Endothelial cell of umbilical vein (primary cell): Measurements from ENCODE around the gene BCL11B. TPM values are rescaled to one million over a fixed set of nuclear protein-coding genes. Genes with fewer than 3 reads are reported as not detected.

Source experiments
- BruUV-seq: library from RNA; stranded (reverse); fragments of 400-500 nt; replicated peaks from 2 replicates; lab custom pipeline; 2021; lab: Mats Ljungman, UMichigan
- CTCF ChIA-PET: fragments of 300-600, 350-600 bp; sonication (Branson Sonifier 250); formaldehyde crosslinking; loops from one replicate; lab custom pipeline; 2021; ENCODE audit warnings: antibody characterized with exemption, inconsistent platforms; lab: Charles Lee
- POLR2A ChIA-PET: fragments of 300-600, 350-600 bp; sonication (Branson Sonifier 250); formaldehyde crosslinking; loops from one replicate; lab custom pipeline; 2021; ENCODE audit warnings: antibody characterized with exemption, inconsistent platforms; lab: Charles Lee
- DNase-seq: peaks from one replicate; pipeline ENCODE4 v3.0.0-alpha.2; 2011; ENCODE audit warnings: low read depth, low spot score
- FAIRE-seq: peaks from 2 replicates; lab custom pipeline; 2011; peaks lifted over from hg19 to GRCh38; lab: Jason Lieb, UNC
- H2AFZ ChIP-seq: 2 replicates; pipeline ENCODE4 v1.6.0; 2012; ENCODE audit warnings: low read depth, low read length, control low read depth, inconsistent platforms
- H3K27ac ChIP-seq: 2 replicates; pipeline ENCODE4 v1.5.1; 2011; ENCODE audit warnings: low read depth, mild to moderate bottlenecking, control low read depth, low read length, moderate library complexity; ENCODE audit not compliant: insufficient read depth
- H3K27me3 ChIP-seq, 2 experiments: 2 replicates each; pipeline versions ENCODE4 v1.6.0 to v1.6.1; 2011; ENCODE audit warnings: low read length in 2 of 2, mixed read lengths in 1 of 2; ENCODE audit not compliant: control insufficient read depth in 2 of 2, insufficient read depth in 2 of 2
- H3K36me3 ChIP-seq, 2 experiments: 2 replicates in 1 of 2; 3 replicates in 1 of 2; pipeline ENCODE4 v1.5.1; 2011; ENCODE audit warnings: low read length in 2 of 2, mild to moderate bottlenecking in 1 of 2, moderate library complexity in 1 of 2; ENCODE audit not compliant: control insufficient read depth in 2 of 2, insufficient read depth in 2 of 2; ENCODE audit errors: extremely low read depth in 1 of 2
- H3K4me1 ChIP-seq: 3 replicates; pipeline ENCODE4 v1.5.1; 2011; ENCODE audit warnings: mild to moderate bottlenecking, low read length; ENCODE audit not compliant: control insufficient read depth, insufficient read depth; ENCODE audit errors: extremely low read depth
- H3K4me2 ChIP-seq: 2 replicates; pipeline ENCODE4 v1.6.1; 2011; ENCODE audit warnings: low read length, control low read depth, mixed read lengths; ENCODE audit not compliant: insufficient read depth
- H3K4me3 ChIP-seq, 3 experiments: fragments of 200-600 bp in 1 of 3; sonication (generic), shearing (Covaris generic) in 1 of 3; replicated peaks in 1 of 3; 2 replicates each; pipeline ENCODE4 v1.5.1; 2011 to 2016; ENCODE audit warnings: control low read depth in 3 of 3, low read length in 3 of 3, mild to moderate bottlenecking in 2 of 3, inconsistent platforms in 1 of 3, low read depth in 1 of 3, moderate library complexity in 1 of 3; ENCODE audit not compliant: insufficient read depth in 1 of 3
- H3K79me2 ChIP-seq: 2 replicates; pipeline ENCODE4 v1.6.0; 2012; ENCODE audit warnings: low read length, inconsistent platforms; ENCODE audit not compliant: control insufficient read depth, insufficient read depth
- H3K9ac ChIP-seq: replicated peaks from 2 replicates; pipeline ENCODE3; 2011; ENCODE audit warnings: low read length, control low read depth; ENCODE audit not compliant: insufficient read depth; ENCODE audit errors: extremely low read depth
- H3K9me1 ChIP-seq: replicated peaks from 3 replicates; pipeline ENCODE4 v1.6.0; 2011; ENCODE audit warnings: mild to moderate bottlenecking, low read length; ENCODE audit not compliant: control insufficient read depth, insufficient read depth; ENCODE audit errors: extremely low read depth
- H3K9me3 ChIP-seq: replicated peaks from 2 replicates; pipeline ENCODE4 v1.5.1; 2012; ENCODE audit warnings: low read length, inconsistent platforms; ENCODE audit not compliant: control insufficient read depth, insufficient read depth
- H4K20me1 ChIP-seq: replicated peaks from 2 replicates; pipeline ENCODE3; 2011; ENCODE audit warnings: mild to moderate bottlenecking, low read length; ENCODE audit not compliant: control insufficient read depth, insufficient read depth; ENCODE audit errors: extremely low read depth
- EZH2 ChIP-seq: IDR thresholded peaks from 2 replicates; pipeline ENCODE4 v1.6.1; 2012; ENCODE audit warnings: borderline replicate concordance, low read depth, mild to moderate bottlenecking, moderate library complexity, low read length, inconsistent platforms; ENCODE audit not compliant: severe bottlenecking
- FOS ChIP-seq: IDR thresholded peaks from 2 replicates; pipeline ENCODE4 v1.6.1; 2011; ENCODE audit warnings: mild to moderate bottlenecking, low read length, moderate library complexity, borderline replicate concordance; ENCODE audit not compliant: insufficient read depth
- GATA2 ChIP-seq: IDR thresholded peaks from 2 replicates; pipeline ENCODE4 v1.7.0; 2011; ENCODE audit warnings: low read depth, mild to moderate bottlenecking, moderate library complexity, mixed read lengths, low read length; ENCODE audit not compliant: insufficient read length, insufficient read depth
- JUN ChIP-seq: IDR thresholded peaks from 2 replicates; pipeline ENCODE4 v1.6.1; 2011; ENCODE audit warnings: borderline replicate concordance, low read depth; ENCODE audit not compliant: insufficient read length, insufficient read depth
- MYC ChIP-seq: IDR thresholded peaks from one replicate; pipeline ENCODE4 v1.6.1; 2011; ENCODE audit warnings: mild to moderate bottlenecking, low read depth, low read length
- POLR2A ChIP-seq: IDR thresholded peaks from 2 replicates; pipeline ENCODE4 v1.6.1; 2012; ENCODE audit warnings: low read depth, mild to moderate bottlenecking, control low read depth, low read length
- POLR2AphosphoS5 ChIP-seq: IDR thresholded peaks from 2 replicates; pipeline ENCODE4 v1.6.1; 2012; ENCODE audit warnings: low read depth, mild to moderate bottlenecking, control low read depth, low read length, moderate library complexity; ENCODE audit not compliant: insufficient read depth
- dilution Hi-C: fragments of 300-500 bp; cut with MboI; formaldehyde crosslinking; loops from one replicate; pipeline ENCODE4 v1.15.0; 2019; ENCODE audit warnings: low sequenced_read_pairs; ENCODE audit not compliant: extremely low pct_ligation_motif_present
- intact Hi-C: fragments of 100-400 bp; cut with micrococcal nuclease; formaldehyde crosslinking; loops from one replicate; pipeline ENCODE4 v1.10.0; 2022
- polyA plus RNA-seq, 4 experiments: library from polyadenylated mRNA; depleted of rRNA in 3 of 4; stranded (reverse) in 3 of 4; unstranded in 1 of 4; fragments of >200 nt; gene quantifications; 2 replicates each; pipeline versions ENCODE4 v1.2.1 to v1.2.3, GENCODE V29; 2011 to 2012; ENCODE audit warnings: missing spikeins in 1 of 4
- total RNA-seq: library from RNA; stranded (reverse); gene quantifications from 2 replicates; pipeline ENCODE4 v1.2.3, GENCODE V29; 2021
- TF ChIP-seq, protein P1 (sequence below): IDR thresholded peaks from 2 replicates; pipeline ENCODE4 v1.6.1; 2011; ENCODE audit not compliant: insufficient read depth, insufficient read length
- TF ChIP-seq, protein P2 (sequence below), 2 donors: IDR thresholded peaks; 1 replicate in 1 of 2; 2 replicates in 1 of 2; pipeline ENCODE4 v1.5.1; 2011; ENCODE audit warnings: low read length in 2 of 2, mild to moderate bottlenecking in 2 of 2, moderate library complexity in 2 of 2, control low read depth in 1 of 2, inconsistent platforms in 1 of 2, low read depth in 1 of 2; ENCODE audit not compliant: insufficient read depth in 1 of 2; ENCODE audit errors: extremely low read depth in 1 of 2

Gene BCL11B
- total and polyA plus RNA-seq, 2 donors (not counting 3 experiments of a cell fraction or from before 2014, with no cell fraction given): 0.03 to 0.07 TPM

DNA sequence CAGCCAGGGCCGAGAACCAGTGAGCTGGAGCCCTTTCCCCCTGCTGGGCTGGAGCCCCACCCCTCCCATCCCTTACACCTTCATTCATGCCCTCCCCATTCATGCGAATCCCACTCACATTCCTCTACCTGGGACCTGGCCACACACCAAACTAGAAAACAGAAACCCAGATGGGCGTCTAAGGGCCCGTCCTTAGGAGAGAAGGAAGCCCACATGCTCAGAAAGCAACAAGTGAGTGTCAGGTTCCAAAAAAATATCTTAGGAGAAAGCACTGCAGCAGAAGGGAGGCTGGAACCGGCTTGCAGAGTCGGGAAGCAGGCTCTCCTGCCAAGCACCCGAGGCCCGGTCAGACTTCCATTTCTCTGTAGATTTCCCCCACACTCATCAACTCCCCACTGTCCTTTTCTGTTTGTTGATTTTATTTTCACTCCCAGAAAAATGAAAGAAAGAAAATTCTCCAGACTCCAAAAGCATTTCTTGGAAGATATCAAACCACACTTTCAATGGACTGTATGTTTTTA, 13.6 kb downstream of the BCL11B start:
- dilution Hi-C loops: no loop called here

More for the DNA sequence above, 13.6 kb downstream of the BCL11B start:
- Histone ChIP-seq H3K9me1 (no peaks in the 10 kb centered on the region), H2AFZ (no peak overlapping the region), H3K36me3 (no peaks in the 10 kb centered on the region), H3K27me3 (peaks cover 0 to 11% of the 10 kb centered on the region in 2 experiments), H4K20me1 (no peaks in the 10 kb centered on the region), H3K9me3 (no peaks in the 10 kb centered on the region), H3K9ac (no peak overlapping the region), H3K4me3 (no peak overlapping the region), H3K79me2 (no peaks in the 10 kb centered on the region), H3K4me1 (no peaks in the 10 kb centered on the region), H3K27ac (no peak overlapping the region), H3K4me2 (no peak overlapping the region)
- no peak for FAIRE-seq
- TF ChIP-seq POLR2AphosphoS5 (no peak), JUN (no peak), EZH2 (no peak), GATA2 (no peak), POLR2A (no peak), FOS (no peak), MYC (no peak)
- TF ChIP-seq, protein P1, sequence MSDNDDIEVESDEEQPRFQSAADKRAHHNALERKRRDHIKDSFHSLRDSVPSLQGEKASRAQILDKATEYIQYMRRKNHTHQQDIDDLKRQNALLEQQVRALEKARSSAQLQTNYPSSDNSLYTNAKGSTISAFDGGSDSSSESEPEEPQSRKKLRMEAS: no peak
- TF ChIP-seq, protein P2, sequence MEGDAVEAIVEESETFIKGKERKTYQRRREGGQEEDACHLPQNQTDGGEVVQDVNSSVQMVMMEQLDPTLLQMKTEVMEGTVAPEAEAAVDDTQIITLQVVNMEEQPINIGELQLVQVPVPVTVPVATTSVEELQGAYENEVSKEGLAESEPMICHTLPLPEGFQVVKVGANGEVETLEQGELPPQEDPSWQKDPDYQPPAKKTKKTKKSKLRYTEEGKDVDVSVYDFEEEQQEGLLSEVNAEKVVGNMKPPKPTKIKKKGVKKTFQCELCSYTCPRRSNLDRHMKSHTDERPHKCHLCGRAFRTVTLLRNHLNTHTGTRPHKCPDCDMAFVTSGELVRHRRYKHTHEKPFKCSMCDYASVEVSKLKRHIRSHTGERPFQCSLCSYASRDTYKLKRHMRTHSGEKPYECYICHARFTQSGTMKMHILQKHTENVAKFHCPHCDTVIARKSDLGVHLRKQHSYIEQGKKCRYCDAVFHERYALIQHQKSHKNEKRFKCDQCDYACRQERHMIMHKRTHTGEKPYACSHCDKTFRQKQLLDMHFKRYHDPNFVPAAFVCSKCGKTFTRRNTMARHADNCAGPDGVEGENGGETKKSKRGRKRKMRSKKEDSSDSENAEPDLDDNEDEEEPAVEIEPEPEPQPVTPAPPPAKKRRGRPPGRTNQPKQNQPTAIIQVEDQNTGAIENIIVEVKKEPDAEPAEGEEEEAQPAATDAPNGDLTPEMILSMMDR (IDR thresholded peaks at IDR 0.05; ENCODE audit: extremely low read depth in 1 of 2, insufficient read depth in 1 of 2, low read depth in 1 of 2, low read length in 2 of 2): no peak
- POLR2A ChIA-PET: no interaction called here
- DNase-seq: no peak
- CTCF ChIA-PET: no interaction called here
- intact Hi-C loops: no loop called here
- no TSS peak for BruUV-seq
